GM10847 (cell line): ENCODE data around the gene LBX1.

Experiments
- POLR2A ChIP-seq: IDR thresholded peaks from 2 replicates; pipeline ENCODE4 v1.6.1; 2011; ENCODE audit not compliant: insufficient read length; ENCODE audit errors: extremely low read depth

Gene LBX1

DNA sequence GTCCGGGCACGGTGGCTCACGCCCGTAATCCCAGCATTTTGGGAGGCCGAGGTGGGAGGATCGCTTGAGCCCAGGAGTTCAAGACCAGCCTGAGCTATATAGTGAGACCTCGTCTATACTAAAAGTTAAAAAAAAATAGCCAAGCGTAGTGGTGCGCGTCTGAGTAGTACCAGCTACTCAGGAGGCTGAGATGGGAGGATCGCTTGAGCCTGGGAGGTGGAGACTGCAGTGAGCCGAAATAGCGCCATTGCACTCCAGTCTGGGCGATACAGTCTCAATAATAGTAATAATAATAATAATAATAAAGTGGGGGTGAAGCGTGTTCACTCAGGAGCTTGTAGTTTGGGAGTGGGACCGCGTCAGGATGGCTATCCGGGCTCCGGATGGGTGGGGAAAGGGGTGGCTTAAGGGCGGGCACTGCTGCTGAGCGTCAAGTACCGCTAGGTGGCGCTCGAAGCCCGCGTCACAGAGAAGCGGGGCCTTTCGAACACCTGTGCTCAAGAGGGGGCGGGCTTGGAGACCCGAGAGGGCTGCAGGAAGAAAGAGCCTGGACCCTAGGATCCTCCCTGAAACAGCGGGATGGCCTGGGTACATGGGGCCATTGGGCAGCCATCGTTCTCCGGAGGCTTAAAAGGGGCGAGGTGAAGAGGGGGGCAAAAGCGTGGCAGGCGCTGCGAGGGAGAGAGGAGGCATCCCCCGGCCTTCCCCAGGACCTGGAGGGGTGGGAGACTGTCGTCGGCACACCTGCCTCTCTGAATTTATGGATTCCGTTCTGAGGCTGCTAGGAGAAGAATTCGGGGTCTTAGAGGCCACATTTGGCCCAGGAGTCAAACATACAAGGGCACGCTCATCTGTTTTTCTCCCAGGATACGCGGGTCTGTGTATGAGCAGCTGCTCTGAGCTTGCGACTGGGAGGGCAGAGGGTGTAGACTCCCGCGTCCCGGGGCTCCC is 14.5 kb downstream of the LBX1 start:
- no peak for TF ChIP-seq POLR2A

DNA sequence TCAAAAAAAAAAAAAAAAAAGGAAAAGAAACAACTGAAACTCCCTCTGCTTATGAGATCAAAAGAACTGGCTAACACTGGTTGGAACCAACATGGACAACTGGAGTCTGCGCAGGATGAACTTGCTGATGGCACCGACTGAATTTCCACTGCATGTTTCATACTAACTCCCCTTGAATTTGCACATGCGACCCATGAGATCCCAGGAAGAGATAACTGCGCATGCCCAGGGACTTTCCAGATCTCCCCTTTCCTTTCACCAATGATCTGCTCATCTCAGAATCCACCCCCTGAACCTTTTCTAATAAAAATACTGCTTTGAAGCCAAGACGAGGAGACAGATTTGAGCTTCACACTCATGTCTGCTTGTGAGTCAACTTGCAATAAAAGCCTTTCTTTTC is 20.7 kb downstream of the LBX1 start:
- TF ChIP-seq POLR2A, result no peak

DNA sequence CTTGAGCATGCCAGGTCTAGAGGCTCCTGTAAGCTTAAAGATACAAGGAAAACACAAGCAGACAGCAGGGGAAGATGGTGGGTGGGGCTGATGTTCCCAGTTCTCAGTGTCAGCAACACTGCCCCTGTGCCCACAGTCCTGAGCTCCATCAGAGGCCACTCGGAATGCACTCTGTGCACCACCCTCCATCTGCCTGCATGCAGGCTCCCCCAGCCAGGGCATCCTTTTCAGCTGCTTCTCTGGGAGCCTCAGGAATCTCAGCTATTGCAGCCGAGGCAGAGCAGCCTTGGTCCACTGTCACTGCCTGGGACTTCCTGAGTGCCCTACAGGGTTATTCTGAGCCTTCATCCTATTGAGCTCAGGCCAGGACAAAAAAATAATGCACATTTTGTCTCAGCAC is 22.2 kb downstream of the LBX1 start:
- no peak for TF ChIP-seq POLR2A

DNA sequence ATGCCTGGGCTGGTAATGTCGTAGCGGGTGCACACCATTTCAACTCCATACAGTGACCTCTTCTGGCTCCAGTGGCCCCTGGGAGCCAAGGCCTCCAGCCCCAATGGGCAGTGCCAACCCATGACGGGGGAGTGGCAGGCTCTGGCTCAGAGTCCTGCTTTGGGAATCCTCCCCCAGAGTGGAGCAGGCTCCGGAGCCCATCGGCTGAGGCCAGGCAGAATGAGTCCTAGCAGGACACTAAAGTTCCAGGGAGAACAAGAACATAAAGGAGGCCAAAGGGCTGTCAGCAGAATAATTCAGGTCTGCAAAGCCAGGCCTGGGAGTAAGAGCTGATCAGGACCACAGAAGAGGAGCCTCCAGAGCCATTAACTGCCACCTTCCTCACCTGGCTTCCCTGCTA is 33.3 kb downstream of the LBX1 start:
- no peak for TF ChIP-seq POLR2A

DNA sequence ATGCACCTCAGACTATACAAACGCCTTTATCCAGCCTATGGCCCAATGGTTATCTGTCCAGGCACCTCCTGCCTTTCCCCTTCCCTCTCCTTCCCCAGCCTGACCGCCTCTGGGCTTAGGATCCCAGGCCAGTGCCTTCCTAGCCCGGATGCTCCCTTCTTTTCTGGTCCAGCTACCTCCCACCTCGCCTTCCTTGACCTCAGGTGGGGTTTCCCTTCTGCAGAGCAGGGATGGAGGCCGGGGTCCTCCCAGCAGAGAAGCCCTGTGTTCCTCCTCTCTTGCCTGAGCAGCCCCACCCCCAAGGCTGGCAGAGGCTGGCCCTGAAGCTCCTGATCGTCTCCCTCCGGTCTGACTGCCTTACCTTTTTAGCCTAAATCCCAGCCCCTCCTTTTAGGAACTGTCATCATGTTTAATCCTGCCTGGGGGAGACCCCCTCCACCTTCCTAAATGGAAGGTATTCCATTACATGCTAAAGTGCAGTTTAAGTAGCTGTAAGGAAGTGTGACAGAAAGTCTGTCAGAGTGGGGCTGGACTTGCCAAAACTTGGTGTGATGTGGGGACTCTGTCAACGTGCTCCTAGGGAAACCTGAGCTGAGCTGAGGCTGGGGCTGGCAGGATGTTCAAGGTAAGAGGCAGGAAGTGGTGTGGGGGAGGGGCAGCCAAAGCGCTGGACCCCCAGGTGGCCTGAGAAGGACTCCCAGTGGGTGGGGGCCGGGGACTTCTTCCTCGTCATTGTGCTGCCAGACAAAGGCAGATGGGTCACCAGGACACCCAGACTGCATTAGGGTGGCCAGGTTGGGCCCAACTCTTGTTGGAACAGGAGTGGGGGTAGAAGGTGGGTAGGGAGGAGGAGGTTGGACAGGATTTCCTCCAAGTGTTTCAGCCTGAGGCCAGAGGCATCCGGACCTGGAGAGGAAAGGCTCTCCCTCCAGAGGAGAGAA is 39.5 kb downstream of the LBX1 start:
- TF ChIP-seq POLR2A, result no peak

DNA sequence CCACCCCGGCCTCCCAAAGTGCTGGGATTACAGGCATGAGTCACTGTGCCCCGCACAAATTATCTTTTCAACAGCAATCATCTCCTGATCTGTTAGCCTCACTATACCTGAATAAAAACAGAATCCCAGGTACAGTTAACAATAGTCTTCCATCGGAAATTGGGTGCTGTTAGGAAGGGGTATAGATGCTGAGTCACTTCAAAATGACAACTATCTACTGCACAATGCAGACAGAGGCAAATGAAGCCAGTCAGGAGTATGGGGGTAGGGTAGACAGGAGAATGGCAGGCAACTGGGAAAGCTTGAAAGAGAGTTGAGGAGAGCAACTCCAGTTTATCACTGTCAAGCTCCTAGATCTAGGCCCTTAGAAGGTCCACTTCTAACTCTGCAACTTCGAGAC is 40.3 kb downstream of the LBX1 start:
- TF ChIP-seq POLR2A, result no peak

DNA sequence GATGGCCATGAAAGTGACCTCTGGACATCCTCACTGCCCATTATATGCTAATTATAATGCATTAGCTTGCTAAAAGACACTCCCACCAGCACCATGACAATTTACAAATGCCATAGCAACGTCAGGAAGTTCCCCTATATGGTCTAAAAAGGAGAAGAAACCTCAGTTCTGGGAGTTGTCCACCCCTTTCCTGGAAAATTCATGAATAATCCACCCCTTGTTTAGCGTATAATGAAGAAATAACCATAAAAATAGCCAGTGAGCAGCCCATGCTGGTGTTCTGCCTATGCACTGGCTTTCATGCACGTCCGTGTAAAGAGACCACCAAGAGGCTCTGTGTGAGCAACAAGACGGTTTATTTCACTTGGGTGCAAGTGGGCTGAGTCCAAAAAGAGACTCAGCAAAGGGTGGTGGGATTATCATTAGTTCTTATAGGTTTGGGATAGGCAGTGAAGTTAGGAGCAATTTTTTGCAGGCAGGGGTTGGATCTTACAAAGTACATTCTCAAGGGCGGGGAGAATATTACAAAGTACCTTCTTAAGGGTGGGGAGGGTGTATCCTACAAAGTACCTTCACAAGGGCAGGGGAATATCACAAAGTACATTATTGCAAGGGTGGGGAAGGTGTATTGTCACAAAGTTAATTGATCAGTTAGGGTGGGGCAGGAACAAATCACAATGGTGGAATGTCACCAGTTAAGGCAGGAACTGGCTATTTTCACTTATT is 45.6 kb downstream of the LBX1 start:
- no peak for TF ChIP-seq POLR2A

DNA sequence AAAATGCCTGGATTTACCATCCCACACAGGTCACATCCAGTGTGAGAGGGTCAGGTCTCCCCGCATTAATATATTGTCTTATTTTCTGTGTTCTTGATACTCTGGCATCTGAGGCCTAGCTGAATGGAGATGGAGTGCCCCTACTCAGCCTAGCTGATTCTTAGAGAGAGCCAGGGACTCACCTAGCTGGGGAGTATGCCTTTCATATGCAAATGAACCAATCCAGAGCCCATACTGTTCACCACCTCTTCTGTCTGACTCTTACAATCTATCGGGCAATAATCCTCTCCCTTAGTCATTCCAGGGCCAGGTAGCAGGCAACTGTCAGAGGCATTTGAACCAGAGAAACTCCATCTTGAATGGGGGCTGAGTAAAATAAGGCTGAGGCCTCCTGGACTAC is 46.3 kb downstream of the LBX1 start:
- no peak for TF ChIP-seq POLR2A
